ENCODE measurements around the gene AUTS2.

Gene AUTS2

GRCh38 chr7:70016044-70016770, 417.9 kb downstream of the AUTS2 start:
- H3K27ac ChIP-seq (ENCODE audit: insufficient read depth, low read length, poor library complexity, severe bottlenecking), result no peak overlapping the region
- H3K36me3 ChIP-seq (ENCODE audit: control insufficient read depth, insufficient read depth, low read length), result no peaks in the 10 kb centered on the region
- H3K9me3 ChIP-seq (ENCODE audit: control insufficient read depth, low read length), result no peaks in the 10 kb centered on the region
- no peaks in the 10 kb centered on the region for H3K4me1 ChIP-seq (ENCODE audit: control insufficient read depth, insufficient read depth, low read length, poor library complexity, severe bottlenecking)
- no peak overlapping the region for H3K4me3 ChIP-seq (ENCODE audit: insufficient read depth, low read depth, low read length, poor library complexity, severe bottlenecking)
- no peaks in the 10 kb centered on the region for H3K27me3 ChIP-seq (replicated peaks; ENCODE audit: control insufficient read depth, insufficient read depth, low read length, poor library complexity, severe bottlenecking)
- DNase-seq, result no peak

GRCh38 chr7:70017357-70017756, 419.1 kb downstream of the AUTS2 start:
- H3K27ac ChIP-seq (ENCODE audit: insufficient read depth, low read length, poor library complexity, severe bottlenecking), result no peak overlapping the region
- no peaks in the 10 kb centered on the region for H3K27me3 ChIP-seq (replicated peaks; ENCODE audit: control insufficient read depth, insufficient read depth, low read length, poor library complexity, severe bottlenecking)
- H3K4me1 ChIP-seq (ENCODE audit: control insufficient read depth, insufficient read depth, low read length, poor library complexity, severe bottlenecking), result no peaks in the 10 kb centered on the region
- H3K36me3 ChIP-seq (ENCODE audit: control insufficient read depth, insufficient read depth, low read length), result no peaks in the 10 kb centered on the region
- DNase-seq, result no peak
- H3K9me3 ChIP-seq (ENCODE audit: control insufficient read depth, low read length), result no peaks in the 10 kb centered on the region
- H3K4me3 ChIP-seq (ENCODE audit: insufficient read depth, low read depth, low read length, poor library complexity, severe bottlenecking), result no peak overlapping the region

- no peaks in the 10 kb centered on the region for H3K27me3 ChIP-seq (replicated peaks; ENCODE audit: control insufficient read depth, insufficient read depth, low read length, poor library complexity, severe bottlenecking)
- DNase-seq, result no peak
- H3K9me3 ChIP-seq (ENCODE audit: control insufficient read depth, low read length), result no peaks in the 10 kb centered on the region
- H3K27ac ChIP-seq (ENCODE audit: insufficient read depth, low read length, poor library complexity, severe bottlenecking), result no peak overlapping the region
- H3K36me3 ChIP-seq (ENCODE audit: control insufficient read depth, insufficient read depth, low read length), result no peaks in the 10 kb centered on the region
- no peaks in the 10 kb centered on the region for H3K4me1 ChIP-seq (ENCODE audit: control insufficient read depth, insufficient read depth, low read length, poor library complexity, severe bottlenecking)
- H3K4me3 ChIP-seq (ENCODE audit: insufficient read depth, low read depth, low read length, poor library complexity, severe bottlenecking), result no peak overlapping the region
Measured at GRCh38 chr7:70018700-70019099, 420.4 kb downstream of the AUTS2 start.

GRCh38 chr7:70027867-70028266, 429.6 kb downstream of the AUTS2 start:
- H3K4me1 ChIP-seq (ENCODE audit: control insufficient read depth, insufficient read depth, low read length, poor library complexity, severe bottlenecking), result no peaks in the 10 kb centered on the region
- no peaks in the 10 kb centered on the region for H3K9me3 ChIP-seq (ENCODE audit: control insufficient read depth, low read length)
- H3K27ac ChIP-seq (ENCODE audit: insufficient read depth, low read length, poor library complexity, severe bottlenecking), result no peak overlapping the region
- H3K4me3 ChIP-seq (ENCODE audit: insufficient read depth, low read depth, low read length, poor library complexity, severe bottlenecking), result no peak overlapping the region
- DNase-seq, result no peak
- no peaks in the 10 kb centered on the region for H3K27me3 ChIP-seq (replicated peaks; ENCODE audit: control insufficient read depth, insufficient read depth, low read length, poor library complexity, severe bottlenecking)
- no peaks in the 10 kb centered on the region for H3K36me3 ChIP-seq (ENCODE audit: control insufficient read depth, insufficient read depth, low read length)

- no peak for DNase-seq
- no peaks in the 10 kb centered on the region for H3K36me3 ChIP-seq (ENCODE audit: control insufficient read depth, insufficient read depth, low read length)
- H3K27me3 ChIP-seq (replicated peaks; ENCODE audit: control insufficient read depth, insufficient read depth, low read length, poor library complexity, severe bottlenecking), result no peaks in the 10 kb centered on the region
- no peaks in the 10 kb centered on the region for H3K4me1 ChIP-seq (ENCODE audit: control insufficient read depth, insufficient read depth, low read length, poor library complexity, severe bottlenecking)
- no peak overlapping the region for H3K27ac ChIP-seq (ENCODE audit: insufficient read depth, low read length, poor library complexity, severe bottlenecking)
- H3K4me3 ChIP-seq (ENCODE audit: insufficient read depth, low read depth, low read length, poor library complexity, severe bottlenecking), result no peak overlapping the region
- no peaks in the 10 kb centered on the region for H3K9me3 ChIP-seq (ENCODE audit: control insufficient read depth, low read length)
Measured at GRCh38 chr7:70028620-70029019, 430.3 kb downstream of the AUTS2 start.

- no peaks in the 10 kb centered on the region for H3K9me3 ChIP-seq (ENCODE audit: control insufficient read depth, low read length)
- no peak overlapping the region for H3K27ac ChIP-seq (ENCODE audit: insufficient read depth, low read length, poor library complexity, severe bottlenecking)
- no peak overlapping the region for H3K4me3 ChIP-seq (ENCODE audit: insufficient read depth, low read depth, low read length, poor library complexity, severe bottlenecking)
- no peaks in the 10 kb centered on the region for H3K4me1 ChIP-seq (ENCODE audit: control insufficient read depth, insufficient read depth, low read length, poor library complexity, severe bottlenecking)
- DNase-seq, result no peak
- H3K27me3 ChIP-seq (replicated peaks; ENCODE audit: control insufficient read depth, insufficient read depth, low read length, poor library complexity, severe bottlenecking), result no peaks in the 10 kb centered on the region
- no peaks in the 10 kb centered on the region for H3K36me3 ChIP-seq (ENCODE audit: control insufficient read depth, insufficient read depth, low read length)
Measured at GRCh38 chr7:70029993-70030392, 431.7 kb downstream of the AUTS2 start.

GRCh38 chr7:70030745-70031144, 432.5 kb downstream of the AUTS2 start:
- Histone ChIP-seq H3K27me3 (replicated peaks; ENCODE audit: control insufficient read depth, insufficient read depth, low read length, poor library complexity, severe bottlenecking) (no peaks in the 10 kb centered on the region), H3K4me1 (ENCODE audit: control insufficient read depth, insufficient read depth, low read length, poor library complexity, severe bottlenecking) (no peaks in the 10 kb centered on the region), H3K27ac (ENCODE audit: insufficient read depth, low read length, poor library complexity, severe bottlenecking) (no peak overlapping the region), H3K36me3 (ENCODE audit: control insufficient read depth, insufficient read depth, low read length) (no peaks in the 10 kb centered on the region), H3K4me3 (ENCODE audit: insufficient read depth, low read depth, low read length, poor library complexity, severe bottlenecking) (no peak overlapping the region), H3K9me3 (ENCODE audit: control insufficient read depth, low read length) (no peaks in the 10 kb centered on the region)
- DNase-seq, result no peak

GRCh38 chr7:70031245-70031644, 433.0 kb downstream of the AUTS2 start:
- Histone ChIP-seq H3K36me3 (ENCODE audit: control insufficient read depth, insufficient read depth, low read length) (no peaks in the 10 kb centered on the region), H3K4me3 (ENCODE audit: insufficient read depth, low read depth, low read length, poor library complexity, severe bottlenecking) (no peak overlapping the region), H3K9me3 (ENCODE audit: control insufficient read depth, low read length) (no peaks in the 10 kb centered on the region), H3K4me1 (ENCODE audit: control insufficient read depth, insufficient read depth, low read length, poor library complexity, severe bottlenecking) (no peaks in the 10 kb centered on the region), H3K27me3 (replicated peaks; ENCODE audit: control insufficient read depth, insufficient read depth, low read length, poor library complexity, severe bottlenecking) (no peaks in the 10 kb centered on the region), H3K27ac (ENCODE audit: insufficient read depth, low read length, poor library complexity, severe bottlenecking) (no peak overlapping the region)
- no peak for DNase-seq

- H3K27ac ChIP-seq (ENCODE audit: insufficient read depth, low read length, poor library complexity, severe bottlenecking), result no peak overlapping the region
- no peaks in the 10 kb centered on the region for H3K9me3 ChIP-seq (ENCODE audit: control insufficient read depth, low read length)
- no peak for DNase-seq
Measured at GRCh38 chr7:70032649-70033048, 434.4 kb downstream of the AUTS2 start.

GRCh38 chr7:70033226-70033625, 435.0 kb downstream of the AUTS2 start:
- no peaks in the 10 kb centered on the region for H3K27me3 ChIP-seq (replicated peaks; ENCODE audit: control insufficient read depth, insufficient read depth, low read length, poor library complexity, severe bottlenecking)
- H3K4me1 ChIP-seq (ENCODE audit: control insufficient read depth, insufficient read depth, low read length, poor library complexity, severe bottlenecking), result no peaks in the 10 kb centered on the region
- no peaks in the 10 kb centered on the region for H3K9me3 ChIP-seq (ENCODE audit: control insufficient read depth, low read length)
- DNase-seq, result no peak
- no peak overlapping the region for H3K27ac ChIP-seq (ENCODE audit: insufficient read depth, low read length, poor library complexity, severe bottlenecking)
- no peak overlapping the region for H3K4me3 ChIP-seq (ENCODE audit: insufficient read depth, low read depth, low read length, poor library complexity, severe bottlenecking)
- no peaks in the 10 kb centered on the region for H3K36me3 ChIP-seq (ENCODE audit: control insufficient read depth, insufficient read depth, low read length)

More at GRCh38 chr7:70032649-70033048, 434.4 kb downstream of the AUTS2 start:
- H3K4me3 ChIP-seq (ENCODE audit: insufficient read depth, low read depth, low read length, poor library complexity, severe bottlenecking), result no peak overlapping the region
- no peaks in the 10 kb centered on the region for H3K27me3 ChIP-seq (replicated peaks; ENCODE audit: control insufficient read depth, insufficient read depth, low read length, poor library complexity, severe bottlenecking)
- no peaks in the 10 kb centered on the region for H3K4me1 ChIP-seq (ENCODE audit: control insufficient read depth, insufficient read depth, low read length, poor library complexity, severe bottlenecking)
- no peaks in the 10 kb centered on the region for H3K36me3 ChIP-seq (ENCODE audit: control insufficient read depth, insufficient read depth, low read length)
